ENCODE data around the gene EPHA3.
"Not testable (repeated sequence)": the region's sequence is repeated elsewhere in the genome, so short reads cannot be mapped to it uniquely, and the experiment has no call there.

EPHA3 gene

GRCh38 chr3:89335693-89336092, 228.3 kb downstream of the EPHA3 start:
- TF ChIP-seq, protein P1, sequence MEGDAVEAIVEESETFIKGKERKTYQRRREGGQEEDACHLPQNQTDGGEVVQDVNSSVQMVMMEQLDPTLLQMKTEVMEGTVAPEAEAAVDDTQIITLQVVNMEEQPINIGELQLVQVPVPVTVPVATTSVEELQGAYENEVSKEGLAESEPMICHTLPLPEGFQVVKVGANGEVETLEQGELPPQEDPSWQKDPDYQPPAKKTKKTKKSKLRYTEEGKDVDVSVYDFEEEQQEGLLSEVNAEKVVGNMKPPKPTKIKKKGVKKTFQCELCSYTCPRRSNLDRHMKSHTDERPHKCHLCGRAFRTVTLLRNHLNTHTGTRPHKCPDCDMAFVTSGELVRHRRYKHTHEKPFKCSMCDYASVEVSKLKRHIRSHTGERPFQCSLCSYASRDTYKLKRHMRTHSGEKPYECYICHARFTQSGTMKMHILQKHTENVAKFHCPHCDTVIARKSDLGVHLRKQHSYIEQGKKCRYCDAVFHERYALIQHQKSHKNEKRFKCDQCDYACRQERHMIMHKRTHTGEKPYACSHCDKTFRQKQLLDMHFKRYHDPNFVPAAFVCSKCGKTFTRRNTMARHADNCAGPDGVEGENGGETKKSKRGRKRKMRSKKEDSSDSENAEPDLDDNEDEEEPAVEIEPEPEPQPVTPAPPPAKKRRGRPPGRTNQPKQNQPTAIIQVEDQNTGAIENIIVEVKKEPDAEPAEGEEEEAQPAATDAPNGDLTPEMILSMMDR (IDR thresholded peaks at IDR 0.05; ENCODE audit: borderline replicate concordance, control extremely low read depth, extremely low read depth, insufficient read depth, missing control alignments), result no peak
- in situ Hi-C loops (cut with MboI; ENCODE audit: low sequenced_read_pairs, unreplicated experiment), result no loop called here
- DNase-seq (ENCODE audit: low spot score), result no peak

DNA sequence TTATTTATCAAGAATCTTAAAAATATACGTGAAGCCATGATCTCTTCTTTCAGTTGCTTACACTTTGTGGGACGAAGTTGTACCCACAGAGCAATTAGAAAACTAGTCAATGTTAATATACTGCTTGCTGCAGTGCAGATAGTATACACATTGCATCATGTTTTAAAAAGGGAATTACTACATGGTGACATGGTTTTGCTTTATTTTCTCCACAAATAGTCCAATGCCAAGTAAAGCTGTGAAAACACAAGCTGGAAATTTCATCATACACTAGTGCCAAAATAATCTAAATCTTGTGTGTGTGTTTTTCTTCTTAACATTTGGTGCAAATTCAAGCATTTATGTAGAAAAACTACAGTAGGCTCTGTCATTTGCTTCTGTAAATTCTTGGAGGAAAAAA, 233.0 kb downstream of the EPHA3 start:
- DNase-seq (ENCODE audit: low spot score), result no peak
- TF ChIP-seq, protein P1 (IDR thresholded peaks at IDR 0.05; ENCODE audit: borderline replicate concordance, control extremely low read depth, extremely low read depth, insufficient read depth, missing control alignments), result no peak
- in situ Hi-C loops (cut with MboI; ENCODE audit: low sequenced_read_pairs, unreplicated experiment), result no loop called here

- in situ Hi-C loops (cut with MboI; ENCODE audit: low sequenced_read_pairs, unreplicated experiment), result no loop called here
- TF ChIP-seq, protein P1 (IDR thresholded peaks at IDR 0.05; ENCODE audit: borderline replicate concordance, control extremely low read depth, extremely low read depth, insufficient read depth, missing control alignments), result no peak
- no peak for DNase-seq (ENCODE audit: low spot score)
These were observed 236.7 kb downstream of the EPHA3 start for GRCh38 chr3:89344076-89344475.

DNA sequence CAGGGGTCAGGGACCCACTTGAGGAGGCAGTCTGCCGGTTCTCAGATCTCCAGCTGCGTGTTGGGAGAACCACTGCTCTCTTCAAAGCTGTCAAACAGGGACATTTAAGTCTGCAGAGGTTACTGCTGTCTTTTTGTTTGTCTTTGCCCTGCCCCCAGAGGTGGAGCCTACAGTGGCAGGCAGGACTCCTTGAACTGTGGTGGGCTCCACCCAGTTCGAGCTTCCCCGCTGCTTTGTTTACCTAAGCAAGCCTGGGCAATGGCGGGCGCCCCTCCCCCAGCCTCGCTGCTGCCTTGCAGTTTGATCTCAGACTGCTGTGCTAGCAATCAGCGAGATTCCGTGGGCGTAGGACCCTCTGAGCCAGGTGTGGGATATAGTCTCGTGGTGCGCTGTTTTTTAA, 243.5 kb downstream of the EPHA3 start:
- DNase-seq (ENCODE audit: low spot score); in situ Hi-C loops (cut with MboI; ENCODE audit: low sequenced_read_pairs, unreplicated experiment): not testable (repeated sequence)

DNA sequence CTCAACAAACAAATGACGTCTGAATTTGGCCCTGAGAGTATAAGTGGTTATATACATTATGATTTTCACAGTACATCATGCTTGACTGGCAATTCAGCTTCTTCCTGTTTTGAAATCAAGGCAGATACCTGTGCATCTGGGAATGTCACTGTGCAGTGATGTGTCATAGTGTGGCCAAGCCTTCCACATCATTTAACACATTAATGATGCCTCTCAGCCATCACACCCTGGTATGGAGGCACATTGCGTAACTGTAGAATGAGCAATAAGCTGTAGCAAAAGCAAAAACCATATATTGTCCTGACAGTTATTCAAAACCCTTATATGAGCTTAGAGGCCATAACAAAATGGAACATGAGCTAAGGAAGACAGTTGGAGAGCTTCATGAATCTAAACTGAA, 246.0 kb downstream of the EPHA3 start:
- no peak for DNase-seq (ENCODE audit: low spot score)
- in situ Hi-C loops (cut with MboI; ENCODE audit: low sequenced_read_pairs, unreplicated experiment), result no loop called here
- TF ChIP-seq, protein P1 (IDR thresholded peaks at IDR 0.05; ENCODE audit: borderline replicate concordance, control extremely low read depth, extremely low read depth, insufficient read depth, missing control alignments), result no peak

DNA sequence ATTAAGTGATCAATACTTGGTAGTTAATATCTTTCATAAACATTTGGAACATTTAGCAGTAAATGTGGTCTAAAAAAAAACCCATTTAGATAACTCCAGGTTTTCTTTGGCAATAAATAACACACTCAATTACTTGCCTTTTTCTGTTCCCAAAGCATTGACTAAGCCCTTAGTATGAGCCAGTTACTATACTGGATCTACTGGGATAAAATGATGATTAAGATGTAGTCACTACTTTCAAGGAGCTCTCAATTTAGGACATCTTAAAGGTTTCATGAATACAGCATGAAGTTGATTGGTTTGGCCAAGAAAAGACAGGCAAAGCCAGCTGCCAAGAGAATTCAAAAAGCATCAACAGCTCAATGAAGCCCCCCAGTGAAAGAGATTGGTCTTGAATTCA, 250.9 kb downstream of the EPHA3 start:
- no peak for DNase-seq (ENCODE audit: low spot score)
- in situ Hi-C loops (cut with MboI; ENCODE audit: low sequenced_read_pairs, unreplicated experiment), result no loop called here
- TF ChIP-seq, protein P1 (IDR thresholded peaks at IDR 0.05; ENCODE audit: borderline replicate concordance, control extremely low read depth, extremely low read depth, insufficient read depth, missing control alignments), result no peak

- in situ Hi-C loops (cut with MboI; ENCODE audit: low sequenced_read_pairs, unreplicated experiment), result no loop called here
- DNase-seq (ENCODE audit: low spot score), result no peak
- TF ChIP-seq, protein P1 (IDR thresholded peaks at IDR 0.05; ENCODE audit: borderline replicate concordance, control extremely low read depth, extremely low read depth, insufficient read depth, missing control alignments), result no peak
These were observed 252.7 kb downstream of the EPHA3 start for GRCh38 chr3:89360156-89360555.
